Fibroblast of peridontal ligament (primary cell): ENCODE results near the gene PPBP.

Source experiments
- DNase-seq: peaks from one replicate; pipeline ENCODE4 v3.0.0-alpha.2; 2010; ENCODE audit errors: extremely low read depth

Gene PPBP

GRCh38 chr4:73988061-73988460 is at the start of gene PPBP:
Gene PPBP (minus strand): TSS chr4:73988190. CDS start chr4:73988103, 87 bp downstream.
- no peak for DNase-seq

- DNase-seq = no peak
Observed at GRCh38 chr4:74037076-74037955, 49.3 kb upstream of the PPBP start.

- DNase-seq = peak; percentile 63
Observed at GRCh38 chr4:74033739-74034138, 45.7 kb upstream of the PPBP start.

GRCh38 chr4:74032064-74032463 is 44.1 kb upstream of the PPBP start:
- peak; percentile 44 for DNase-seq

- no peak for DNase-seq
Observed at GRCh38 chr4:74031576-74031975, 43.6 kb upstream of the PPBP start.

- no peak for DNase-seq
Observed at GRCh38 chr4:74030285-74030684, 42.3 kb upstream of the PPBP start.

- no peak for DNase-seq
Observed at GRCh38 chr4:74028504-74028903, 40.5 kb upstream of the PPBP start.

- DNase-seq = no peak
Observed at GRCh38 chr4:74023709-74024108, 35.7 kb upstream of the PPBP start.

- DNase-seq = no peak
Observed at GRCh38 chr4:74021601-74022000, 33.6 kb upstream of the PPBP start.

- DNase-seq = no peak
Observed at GRCh38 chr4:74018771-74019170, 30.8 kb upstream of the PPBP start.

- DNase-seq = peak; percentile 72
Observed at GRCh38 chr4:74018116-74018515, 30.1 kb upstream of the PPBP start.

GRCh38 chr4:74016068-74016467 is 28.1 kb upstream of the PPBP start:
- no peak for DNase-seq

GRCh38 chr4:74015126-74015780 is 27.3 kb upstream of the PPBP start:
- DNase-seq = no peak

GRCh38 chr4:74014332-74014731 is 26.3 kb upstream of the PPBP start:
- peak; percentile 13 for DNase-seq

GRCh38 chr4:74013264-74013663 is 25.3 kb upstream of the PPBP start:
- DNase-seq = no peak

GRCh38 chr4:74012130-74012529 is 24.1 kb upstream of the PPBP start:
- no peak for DNase-seq

- DNase-seq = no peak
Observed at GRCh38 chr4:74009307-74009706, 21.3 kb upstream of the PPBP start.

- DNase-seq = peak; percentile 62
Observed at GRCh38 chr4:74006009-74006476, 18.1 kb upstream of the PPBP start.

- no peak for DNase-seq
Observed at GRCh38 chr4:74005528-74005927, 17.5 kb upstream of the PPBP start.

- no peak for DNase-seq
Observed at GRCh38 chr4:74004668-74005067, 16.7 kb upstream of the PPBP start.

- no peak for DNase-seq
Observed at GRCh38 chr4:74000301-74000700, 12.3 kb upstream of the PPBP start.

GRCh38 chr4:73998040-73999011 is 10.3 kb upstream of the PPBP start, which contains the start of gene CXCL5:
Gene CXCL5 (minus strand): TSS chr4:73998677. CDS start chr4:73998581, 96 bp downstream.
- peak; percentile 43 for DNase-seq
